Fibroblast of mammary gland (primary cell): ENCODE results near the gene OR2T2.
"Not testable (repeated sequence)": the region's sequence is repeated elsewhere in the genome, so short reads cannot be mapped to it uniquely, and the experiment has no call there.

Source experiments
- DNase-seq: peaks from one replicate; pipeline ENCODE4 v3.0.0-alpha.2; 2010; ENCODE audit warnings: low read depth
- H3K4me3 ChIP-seq: 2 replicates; pipeline ENCODE4 v1.5.1; 2011; ENCODE audit warnings: low read depth, mild to moderate bottlenecking, low read length, moderate library complexity; ENCODE audit not compliant: control insufficient read depth
- CTCF ChIP-seq: conservative IDR thresholded peaks from 2 replicates; pipeline ENCODE4 v1.5.1; 2011; ENCODE audit warnings: low read depth, low read length, inconsistent platforms; ENCODE audit not compliant: control insufficient read depth, insufficient read depth

Gene OR2T2

GRCh38 chr1:248445399-248445798 lies at the start of gene OR2T2:
Gene OR2T2, plus strand, starts transcription at chr1:248445637. Its CDS starts 7,161 bp downstream, at chr1:248452798.
- not testable (repeated sequence) for H3K4me3 ChIP-seq, DNase-seq

- TF ChIP-seq CTCF: no peak
- H3K4me3 ChIP-seq: no peak within 1 kb of the TSS
- no peak for DNase-seq
Observed at GRCh38 chr1:248402748-248403147, 42.7 kb upstream of the OR2T2 start, which contains the start of gene OR2T1. Gene OR2T1, plus strand, starts transcription at chr1:248403048. Its CDS starts 3,100 bp downstream, at chr1:248406148.

GRCh38 chr1:248404024-248404423 lies 41.4 kb upstream of the OR2T2 start:
- H3K4me3 ChIP-seq: no peak overlapping the region
- DNase-seq: no peak
- TF ChIP-seq CTCF: no peak

- no peak for TF ChIP-seq CTCF
- no peak for DNase-seq
- H3K4me3 ChIP-seq: no peak overlapping the region
Observed at GRCh38 chr1:248406721-248407692, 38.4 kb upstream of the OR2T2 start.

- no peak for TF ChIP-seq CTCF
- no peak for DNase-seq
- no peak overlapping the region for H3K4me3 ChIP-seq
Observed at GRCh38 chr1:248416226-248416625, 29.2 kb upstream of the OR2T2 start.

GRCh38 chr1:248417854-248418253 lies 27.6 kb upstream of the OR2T2 start:
- no peak overlapping the region for H3K4me3 ChIP-seq
- no peak for DNase-seq
- TF ChIP-seq CTCF: no peak

GRCh38 chr1:248421384-248421783 lies 24.1 kb upstream of the OR2T2 start:
- H3K4me3 ChIP-seq: no peak overlapping the region
- DNase-seq: peak; percentile 6
- TF ChIP-seq CTCF: no peak

- DNase-seq, H3K4me3 ChIP-seq: not testable (repeated sequence)
Observed at GRCh38 chr1:248427526-248428191, 17.8 kb upstream of the OR2T2 start.

- H3K4me3 ChIP-seq, DNase-seq: not testable (repeated sequence)
Observed at GRCh38 chr1:248428192-248428533, 17.3 kb upstream of the OR2T2 start.

- DNase-seq, H3K4me3 ChIP-seq: not testable (repeated sequence)
Observed at GRCh38 chr1:248431683-248432082, 13.8 kb upstream of the OR2T2 start.
